Measurements from ENCODE around the gene BTG2.

DNA sequence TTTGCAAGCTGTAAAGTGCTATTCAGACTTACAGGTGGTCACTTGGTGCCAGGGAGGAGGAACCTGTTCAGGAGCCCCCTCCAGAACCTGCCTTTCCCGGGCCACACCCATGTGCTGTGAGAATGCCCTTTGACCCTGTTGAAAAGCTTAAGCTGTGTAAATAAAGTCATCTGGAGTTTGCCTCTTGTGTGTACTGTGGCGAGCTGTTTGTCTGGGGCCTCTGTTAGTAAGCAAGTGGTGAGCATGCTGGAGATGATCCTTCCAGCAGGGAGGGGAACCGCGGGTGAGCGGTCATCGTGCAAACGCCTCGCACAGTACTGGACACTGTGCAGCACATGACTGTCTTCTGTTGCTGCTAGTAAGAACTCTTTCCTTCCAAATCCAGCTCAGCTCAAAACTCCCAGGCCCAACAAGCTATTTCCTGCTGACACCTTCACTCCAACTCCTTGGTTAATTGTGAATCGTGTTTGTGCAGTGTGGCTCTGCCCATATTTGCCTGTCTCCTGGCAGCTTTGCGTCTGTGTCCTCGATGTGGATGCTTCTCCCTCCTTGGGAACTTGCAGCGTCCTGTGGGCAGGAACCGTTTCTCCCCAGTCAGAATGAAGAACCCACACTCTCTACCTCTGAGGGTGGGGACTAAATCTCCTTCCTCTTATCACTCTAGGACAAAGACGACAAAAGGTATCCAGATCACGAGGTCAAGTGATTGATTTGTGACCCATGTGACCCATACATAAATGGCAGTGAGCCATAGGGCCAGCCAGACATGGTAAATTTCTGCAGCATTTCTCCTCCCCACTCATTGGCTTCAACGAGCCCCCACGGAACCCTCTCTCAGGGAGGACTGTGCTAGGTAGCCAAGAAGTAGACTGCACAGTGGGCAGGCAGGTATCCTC is 13.9 kb upstream of the BTG2 start:
- TF ChIP-seq RELA (CRISPR knock-in tag; IDR thresholded peaks at IDR 0.05; ENCODE audit: borderline replicate concordance): no peak
- TF ChIP-seq, protein P1, sequence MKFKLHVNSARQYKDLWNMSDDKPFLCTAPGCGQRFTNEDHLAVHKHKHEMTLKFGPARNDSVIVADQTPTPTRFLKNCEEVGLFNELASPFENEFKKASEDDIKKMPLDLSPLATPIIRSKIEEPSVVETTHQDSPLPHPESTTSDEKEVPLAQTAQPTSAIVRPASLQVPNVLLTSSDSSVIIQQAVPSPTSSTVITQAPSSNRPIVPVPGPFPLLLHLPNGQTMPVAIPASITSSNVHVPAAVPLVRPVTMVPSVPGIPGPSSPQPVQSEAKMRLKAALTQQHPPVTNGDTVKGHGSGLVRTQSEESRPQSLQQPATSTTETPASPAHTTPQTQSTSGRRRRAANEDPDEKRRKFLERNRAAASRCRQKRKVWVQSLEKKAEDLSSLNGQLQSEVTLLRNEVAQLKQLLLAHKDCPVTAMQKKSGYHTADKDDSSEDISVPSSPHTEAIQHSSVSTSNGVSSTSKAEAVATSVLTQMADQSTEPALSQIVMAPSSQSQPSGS (CRISPR knock-in tag; IDR thresholded peaks at IDR 0.05; ENCODE audit: borderline replicate concordance, low read depth): no peak
- TF ChIP-seq, protein P2, sequence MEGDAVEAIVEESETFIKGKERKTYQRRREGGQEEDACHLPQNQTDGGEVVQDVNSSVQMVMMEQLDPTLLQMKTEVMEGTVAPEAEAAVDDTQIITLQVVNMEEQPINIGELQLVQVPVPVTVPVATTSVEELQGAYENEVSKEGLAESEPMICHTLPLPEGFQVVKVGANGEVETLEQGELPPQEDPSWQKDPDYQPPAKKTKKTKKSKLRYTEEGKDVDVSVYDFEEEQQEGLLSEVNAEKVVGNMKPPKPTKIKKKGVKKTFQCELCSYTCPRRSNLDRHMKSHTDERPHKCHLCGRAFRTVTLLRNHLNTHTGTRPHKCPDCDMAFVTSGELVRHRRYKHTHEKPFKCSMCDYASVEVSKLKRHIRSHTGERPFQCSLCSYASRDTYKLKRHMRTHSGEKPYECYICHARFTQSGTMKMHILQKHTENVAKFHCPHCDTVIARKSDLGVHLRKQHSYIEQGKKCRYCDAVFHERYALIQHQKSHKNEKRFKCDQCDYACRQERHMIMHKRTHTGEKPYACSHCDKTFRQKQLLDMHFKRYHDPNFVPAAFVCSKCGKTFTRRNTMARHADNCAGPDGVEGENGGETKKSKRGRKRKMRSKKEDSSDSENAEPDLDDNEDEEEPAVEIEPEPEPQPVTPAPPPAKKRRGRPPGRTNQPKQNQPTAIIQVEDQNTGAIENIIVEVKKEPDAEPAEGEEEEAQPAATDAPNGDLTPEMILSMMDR (IDR thresholded peaks at IDR 0.05): no peak
- no peak for TF ChIP-seq ETV6 (CRISPR knock-in tag; IDR thresholded peaks at IDR 0.05)
- TF ChIP-seq ZBTB21 (CRISPR knock-in tag; IDR thresholded peaks at IDR 0.05; ENCODE audit: borderline replicate concordance): no peak
- TF ChIP-seq, protein P3, sequence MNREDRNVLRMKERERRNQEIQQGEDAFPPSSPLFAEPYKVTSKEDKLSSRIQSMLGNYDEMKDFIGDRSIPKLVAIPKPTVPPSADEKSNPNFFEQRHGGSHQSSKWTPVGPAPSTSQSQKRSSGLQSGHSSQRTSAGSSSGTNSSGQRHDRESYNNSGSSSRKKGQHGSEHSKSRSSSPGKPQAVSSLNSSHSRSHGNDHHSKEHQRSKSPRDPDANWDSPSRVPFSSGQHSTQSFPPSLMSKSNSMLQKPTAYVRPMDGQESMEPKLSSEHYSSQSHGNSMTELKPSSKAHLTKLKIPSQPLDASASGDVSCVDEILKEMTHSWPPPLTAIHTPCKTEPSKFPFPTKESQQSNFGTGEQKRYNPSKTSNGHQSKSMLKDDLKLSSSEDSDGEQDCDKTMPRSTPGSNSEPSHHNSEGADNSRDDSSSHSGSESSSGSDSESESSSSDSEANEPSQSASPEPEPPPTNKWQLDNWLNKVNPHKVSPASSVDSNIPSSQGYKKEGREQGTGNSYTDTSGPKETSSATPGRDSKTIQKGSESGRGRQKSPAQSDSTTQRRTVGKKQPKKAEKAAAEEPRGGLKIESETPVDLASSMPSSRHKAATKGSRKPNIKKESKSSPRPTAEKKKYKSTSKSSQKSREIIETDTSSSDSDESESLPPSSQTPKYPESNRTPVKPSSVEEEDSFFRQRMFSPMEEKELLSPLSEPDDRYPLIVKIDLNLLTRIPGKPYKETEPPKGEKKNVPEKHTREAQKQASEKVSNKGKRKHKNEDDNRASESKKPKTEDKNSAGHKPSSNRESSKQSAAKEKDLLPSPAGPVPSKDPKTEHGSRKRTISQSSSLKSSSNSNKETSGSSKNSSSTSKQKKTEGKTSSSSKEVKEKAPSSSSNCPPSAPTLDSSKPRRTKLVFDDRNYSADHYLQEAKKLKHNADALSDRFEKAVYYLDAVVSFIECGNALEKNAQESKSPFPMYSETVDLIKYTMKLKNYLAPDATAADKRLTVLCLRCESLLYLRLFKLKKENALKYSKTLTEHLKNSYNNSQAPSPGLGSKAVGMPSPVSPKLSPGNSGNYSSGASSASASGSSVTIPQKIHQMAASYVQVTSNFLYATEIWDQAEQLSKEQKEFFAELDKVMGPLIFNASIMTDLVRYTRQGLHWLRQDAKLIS (CRISPR knock-in tag; IDR thresholded peaks at IDR 0.05; ENCODE audit: borderline replicate concordance): no peak
- no peak for TF ChIP-seq ELF4 (CRISPR knock-in tag; IDR thresholded peaks at IDR 0.05; ENCODE audit: low read depth)
- TF ChIP-seq FOXJ3 (CRISPR knock-in tag; IDR thresholded peaks at IDR 0.05; ENCODE audit: borderline replicate concordance): no peak
- no peak for TF ChIP-seq CREB1 (CRISPR knock-in tag; IDR thresholded peaks at IDR 0.05)
- TF ChIP-seq, protein P4, sequence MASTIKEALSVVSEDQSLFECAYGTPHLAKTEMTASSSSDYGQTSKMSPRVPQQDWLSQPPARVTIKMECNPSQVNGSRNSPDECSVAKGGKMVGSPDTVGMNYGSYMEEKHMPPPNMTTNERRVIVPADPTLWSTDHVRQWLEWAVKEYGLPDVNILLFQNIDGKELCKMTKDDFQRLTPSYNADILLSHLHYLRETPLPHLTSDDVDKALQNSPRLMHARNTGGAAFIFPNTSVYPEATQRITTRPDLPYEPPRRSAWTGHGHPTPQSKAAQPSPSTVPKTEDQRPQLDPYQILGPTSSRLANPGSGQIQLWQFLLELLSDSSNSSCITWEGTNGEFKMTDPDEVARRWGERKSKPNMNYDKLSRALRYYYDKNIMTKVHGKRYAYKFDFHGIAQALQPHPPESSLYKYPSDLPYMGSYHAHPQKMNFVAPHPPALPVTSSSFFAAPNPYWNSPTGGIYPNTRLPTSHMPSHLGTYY (CRISPR knock-in tag; IDR thresholded peaks at IDR 0.05): no peak
- TF ChIP-seq, protein P5, sequence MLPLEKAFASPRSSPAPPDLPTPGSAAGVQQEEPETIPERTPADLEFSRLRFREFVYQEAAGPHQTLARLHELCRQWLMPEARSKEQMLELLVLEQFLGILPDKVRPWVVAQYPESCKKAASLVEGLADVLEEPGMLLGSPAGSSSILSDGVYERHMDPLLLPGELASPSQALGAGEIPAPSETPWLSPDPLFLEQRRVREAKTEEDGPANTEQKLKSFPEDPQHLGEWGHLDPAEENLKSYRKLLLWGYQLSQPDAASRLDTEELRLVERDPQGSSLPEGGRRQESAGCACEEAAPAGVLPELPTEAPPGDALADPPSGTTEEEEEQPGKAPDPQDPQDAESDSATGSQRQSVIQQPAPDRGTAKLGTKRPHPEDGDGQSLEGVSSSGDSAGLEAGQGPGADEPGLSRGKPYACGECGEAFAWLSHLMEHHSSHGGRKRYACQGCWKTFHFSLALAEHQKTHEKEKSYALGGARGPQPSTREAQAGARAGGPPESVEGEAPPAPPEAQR (CRISPR knock-in tag; IDR thresholded peaks at IDR 0.05): no peak

All from WTC11 (cell line).